Spleen (tissue), 7 donors: ENCODE results near the gene LPIN3.

Source experiments
- CTCF ChIP-seq, 11 experiments: fragments of 200-600 bp in 7 of 11; fragments of 450-650 bp in 4 of 11; sonication (generic) in 4 of 11; IDR thresholded peaks in 8 of 11; conservative IDR thresholded peaks in 3 of 11; 1 replicate in 7 of 11; 2 replicates in 4 of 11; pipeline versions ENCODE4 v1.4.0 to v1.8.0; 2016 to 2021; ENCODE audit warnings: antibody characterized with exemption in 11 of 11, inconsistent platforms in 4 of 11, mild to moderate bottlenecking in 1 of 11
- POLR2AphosphoS5 ChIP-seq, 3 donors: sonication (generic); formaldehyde crosslinking; IDR thresholded peaks; one replicate each; pipeline ENCODE4 v1.5.1; 2017; ENCODE audit warnings: antibody characterized with exemption in 3 of 3
- donor health status: DM: no; HTN: no; CAD: no; lungs with moderate emphysema.
- donor health status: DM: no; HTN: no; CAD: no.
- donor health status: DM: no; HTN: no; CAD: no.

- TF ChIP-seq CTCF (IDR thresholded peaks at IDR 0.05 in 8 of 11, conservative IDR thresholded peaks at IDR 0.05 in 3 of 11): no peak
- TF ChIP-seq POLR2AphosphoS5 (IDR thresholded peaks at IDR 0.05): no peak
Measured at GRCh38 chr20:41300886-41301285, 39.7 kb upstream of the LPIN3 start.
